HT-29 (cell line): Measurements from ENCODE around the gene DMD. TPM values are rescaled to one million over a fixed set of nuclear protein-coding genes. Genes with fewer than 3 reads are reported as not detected.
"Not testable (repeated sequence)": the region's sequence is repeated elsewhere in the genome, so short reads cannot be mapped to it uniquely, and the experiment has no call there.

Source experiments
- DNase-seq: peaks from one replicate; pipeline ENCODE4 v3.0.0-alpha.2; 2015; ENCODE audit warnings: low spot score
- total RNA-seq: library from RNA; depleted of rRNA; stranded (reverse); fragments of >200 nt; shearing (Covaris generic); gene quantifications from 2 replicates; pipeline ENCODE4 v1.2.3, GENCODE V29; 2014

Gene DMD
- total RNA-seq, 1 experiment from 2014 or later = not detected

- no peak for DNase-seq
Measured at GRCh38 chrX:32087663-32088062, 1123.7 kb downstream of the DMD start.

- no peak for DNase-seq
Measured at GRCh38 chrX:32084757-32085156, 1126.6 kb downstream of the DMD start.

GRCh38 chrX:32048285-32048684, 1163.1 kb downstream of the DMD start:
- DNase-seq = no peak

GRCh38 chrX:32045149-32045548, 1166.2 kb downstream of the DMD start:
- no peak for DNase-seq

GRCh38 chrX:32041181-32041580, 1170.2 kb downstream of the DMD start:
- no peak for DNase-seq

GRCh38 chrX:32026772-32027171, 1184.6 kb downstream of the DMD start:
- DNase-seq = no peak

GRCh38 chrX:32024072-32024471, 1187.3 kb downstream of the DMD start:
- DNase-seq = no peak

GRCh38 chrX:32016195-32016594, 1195.2 kb downstream of the DMD start:
- DNase-seq = no peak

GRCh38 chrX:32010948-32011347, 1200.4 kb downstream of the DMD start:
- DNase-seq = no peak

- no peak for DNase-seq
Measured at GRCh38 chrX:32010212-32010611, 1201.1 kb downstream of the DMD start.

- no peak for DNase-seq
Measured at GRCh38 chrX:31993637-31994036, 1217.7 kb downstream of the DMD start.

- no peak for DNase-seq
Measured at GRCh38 chrX:31988975-31989374, 1222.4 kb downstream of the DMD start.

GRCh38 chrX:31981546-31982062, 1229.7 kb downstream of the DMD start:
- DNase-seq = no peak

GRCh38 chrX:31969714-31970113, 1241.6 kb downstream of the DMD start:
- DNase-seq = no peak

- no peak for DNase-seq
Measured at GRCh38 chrX:31962256-31962655, 1249.1 kb downstream of the DMD start.

- DNase-seq = no peak
Measured at GRCh38 chrX:31934842-31935370, 1276.4 kb downstream of the DMD start.

- no peak for DNase-seq
Measured at GRCh38 chrX:31934015-31934414, 1277.3 kb downstream of the DMD start.

GRCh38 chrX:31932769-31933168, 1278.6 kb downstream of the DMD start:
- no peak for DNase-seq

GRCh38 chrX:31932320-31932719, 1279.0 kb downstream of the DMD start:
- DNase-seq = not testable (repeated sequence)

- no peak for DNase-seq
Measured at GRCh38 chrX:31931225-31931624, 1280.1 kb downstream of the DMD start.

GRCh38 chrX:31929366-31929765, 1282.0 kb downstream of the DMD start:
- no peak for DNase-seq

GRCh38 chrX:31921236-31921635, 1290.1 kb downstream of the DMD start:
- no peak for DNase-seq

GRCh38 chrX:31909850-31910572, 1301.3 kb downstream of the DMD start:
- DNase-seq = no peak
